ENCODE measurements around the gene WSB1.
A peak's percentile ranks its signal among the peaks of the same experiment; 100 is the strongest.

The WSB1 gene

DNA sequence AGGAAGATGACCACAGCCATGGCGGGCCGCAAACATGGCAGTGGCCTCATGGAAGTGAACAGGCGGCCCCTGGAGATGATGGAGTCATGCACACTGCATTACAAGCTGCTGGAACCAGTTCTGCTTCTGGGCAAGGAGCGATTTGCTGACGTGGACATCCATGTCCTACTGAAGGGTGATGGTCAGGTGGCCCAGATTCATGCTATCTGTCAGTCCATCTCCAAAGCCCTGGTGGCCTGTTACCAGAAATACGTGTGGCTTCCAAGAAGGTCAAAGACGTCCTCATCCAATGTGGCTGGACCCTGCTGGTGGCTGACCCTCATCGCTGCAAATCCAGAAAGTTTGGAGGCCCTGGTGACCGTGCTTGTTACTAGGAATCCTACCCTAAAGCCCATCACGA is 13.4 kb upstream of the WSB1 start:
- DNase-seq (ENCODE audit: low read depth) = no peak

DNA sequence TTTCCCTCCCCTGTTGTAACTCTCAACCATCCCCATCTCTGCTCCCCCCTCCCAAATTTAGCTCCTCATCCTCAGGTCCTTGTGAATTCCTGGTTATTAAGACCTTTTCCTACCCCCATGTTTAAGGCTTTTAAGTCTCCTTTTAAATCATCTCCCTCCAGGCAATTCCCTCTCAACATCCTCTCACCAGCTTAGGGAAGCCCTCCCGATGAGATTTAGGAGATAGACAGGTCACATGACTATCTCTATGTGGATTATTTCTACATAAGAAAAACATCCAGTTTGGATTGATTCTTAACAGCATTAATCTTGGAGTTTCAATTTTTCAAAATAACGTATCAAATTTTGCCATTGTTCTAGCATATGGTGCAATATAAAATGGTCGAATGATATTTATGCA is 12.5 kb upstream of the WSB1 start:
- DNase-seq (ENCODE audit: low read depth) = no peak

- DNase-seq (ENCODE audit: low read depth) = peak; percentile 6
Measured at GRCh38 chr17:27282054-27282551, 11.8 kb upstream of the WSB1 start.

DNA sequence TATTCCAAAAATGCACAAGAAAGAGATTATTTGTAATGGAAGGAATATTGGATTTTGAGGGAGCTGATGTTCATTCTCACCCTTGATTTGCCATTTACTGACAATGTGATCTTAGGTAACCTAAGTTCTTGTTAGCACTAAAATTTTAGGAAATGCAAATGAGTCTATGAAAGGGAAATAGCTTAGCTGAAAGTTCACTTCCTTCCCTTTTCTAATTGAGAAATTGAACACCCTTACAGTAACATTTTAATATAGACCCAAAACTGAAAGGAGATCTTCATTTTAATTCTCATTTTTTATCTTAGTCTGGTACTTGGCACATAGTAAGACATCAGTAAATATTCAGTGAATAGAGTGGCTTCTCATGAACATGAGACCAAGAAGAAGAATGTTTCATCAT is 10.9 kb upstream of the WSB1 start:
- DNase-seq (ENCODE audit: low read depth) = no peak

DNA sequence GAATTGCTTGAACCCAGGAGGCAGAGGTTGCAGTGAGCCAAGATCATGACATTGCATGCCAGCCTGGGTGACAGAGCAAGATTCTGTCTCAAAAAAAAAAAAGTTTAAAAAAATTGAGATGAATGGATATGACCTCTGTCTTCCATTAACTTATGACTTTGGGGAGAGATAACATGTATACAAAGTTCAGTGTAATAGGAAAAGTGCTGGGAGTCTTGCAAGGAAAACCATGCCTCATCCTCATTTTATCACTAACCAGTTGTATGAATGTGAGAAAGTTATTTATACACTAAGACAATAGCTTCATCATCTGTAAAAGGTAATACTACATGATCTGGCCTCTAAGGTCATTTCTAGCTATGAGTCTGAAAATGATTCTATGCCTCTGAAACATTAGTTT is 10.2 kb upstream of the WSB1 start:
- no peak for DNase-seq (ENCODE audit: low read depth)

DNA sequence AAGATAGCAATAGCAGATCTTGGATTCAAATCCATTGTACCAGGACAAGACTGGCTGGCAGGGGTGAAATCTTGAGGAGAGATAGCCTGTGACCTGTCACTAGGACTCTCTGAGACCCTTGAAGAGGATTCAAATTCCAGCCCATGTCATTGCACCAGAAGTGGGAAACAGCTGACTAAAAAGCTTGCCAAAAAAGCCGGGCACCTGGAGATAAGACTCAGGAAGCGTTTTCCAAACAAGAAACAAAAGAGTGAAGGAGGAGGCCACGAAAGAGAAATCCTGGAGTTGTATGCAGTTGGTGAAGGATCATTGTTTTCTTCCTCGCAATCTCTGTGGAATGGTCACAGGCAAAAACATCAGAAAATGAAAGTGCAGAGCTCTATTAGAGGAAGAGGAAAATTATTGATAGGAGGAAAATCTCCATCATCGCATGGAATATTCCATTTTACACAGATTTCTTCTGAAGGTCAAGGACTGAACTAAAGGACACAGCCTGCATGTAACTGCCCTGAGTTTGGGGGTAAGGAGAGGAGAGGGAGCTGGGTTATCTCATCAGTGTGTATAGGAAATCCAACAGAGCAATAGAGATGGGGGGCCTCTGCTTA is 9.0 kb upstream of the WSB1 start:
- no peak for DNase-seq (ENCODE audit: low read depth)

- DNase-seq (ENCODE audit: low read depth) = no peak
Measured at GRCh38 chr17:27285516-27285915, 8.4 kb upstream of the WSB1 start.

- DNase-seq (ENCODE audit: low read depth) = no peak
Measured at GRCh38 chr17:27288183-27288582, 5.7 kb upstream of the WSB1 start.

GRCh38 chr17:27289856-27290255 is 4.1 kb upstream of the WSB1 start:
- DNase-seq (ENCODE audit: low read depth) = no peak

DNA sequence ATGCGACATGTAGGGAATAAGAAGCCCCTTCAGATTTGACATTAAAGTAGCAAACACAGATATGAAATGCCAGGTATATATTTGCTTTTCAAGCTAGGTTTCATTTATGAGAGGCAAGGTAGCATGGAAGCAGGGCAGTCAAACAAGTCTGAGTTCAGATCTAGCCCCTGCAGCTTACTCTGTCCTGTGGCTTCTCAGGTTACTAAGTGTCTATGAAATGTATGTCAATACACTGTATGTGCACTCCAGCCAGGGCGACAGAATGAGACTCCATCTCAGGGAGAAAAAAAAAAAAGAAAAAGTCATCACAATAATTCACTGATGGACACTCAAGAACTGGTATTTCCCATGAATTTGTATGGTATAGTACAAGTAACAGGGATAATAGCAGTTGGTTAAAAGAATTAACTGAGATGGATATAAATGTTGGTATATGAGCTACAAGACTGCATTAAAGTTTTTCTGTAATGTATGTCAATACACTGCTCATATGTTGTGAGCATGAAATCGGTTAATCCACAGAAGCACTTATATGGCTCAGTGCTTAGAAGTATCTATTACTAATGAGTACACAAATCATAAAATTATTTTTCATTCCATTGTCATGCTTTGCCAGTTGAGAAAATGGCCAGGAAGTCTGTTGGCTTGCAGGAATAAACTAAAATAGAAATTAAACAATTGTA is 2.9 kb upstream of the WSB1 start:
- no peak for DNase-seq (ENCODE audit: low read depth)

GRCh38 chr17:27293359-27293897 is 486 bp upstream of the WSB1 start:
- DNase-seq (ENCODE audit: low read depth) = no peak

DNA sequence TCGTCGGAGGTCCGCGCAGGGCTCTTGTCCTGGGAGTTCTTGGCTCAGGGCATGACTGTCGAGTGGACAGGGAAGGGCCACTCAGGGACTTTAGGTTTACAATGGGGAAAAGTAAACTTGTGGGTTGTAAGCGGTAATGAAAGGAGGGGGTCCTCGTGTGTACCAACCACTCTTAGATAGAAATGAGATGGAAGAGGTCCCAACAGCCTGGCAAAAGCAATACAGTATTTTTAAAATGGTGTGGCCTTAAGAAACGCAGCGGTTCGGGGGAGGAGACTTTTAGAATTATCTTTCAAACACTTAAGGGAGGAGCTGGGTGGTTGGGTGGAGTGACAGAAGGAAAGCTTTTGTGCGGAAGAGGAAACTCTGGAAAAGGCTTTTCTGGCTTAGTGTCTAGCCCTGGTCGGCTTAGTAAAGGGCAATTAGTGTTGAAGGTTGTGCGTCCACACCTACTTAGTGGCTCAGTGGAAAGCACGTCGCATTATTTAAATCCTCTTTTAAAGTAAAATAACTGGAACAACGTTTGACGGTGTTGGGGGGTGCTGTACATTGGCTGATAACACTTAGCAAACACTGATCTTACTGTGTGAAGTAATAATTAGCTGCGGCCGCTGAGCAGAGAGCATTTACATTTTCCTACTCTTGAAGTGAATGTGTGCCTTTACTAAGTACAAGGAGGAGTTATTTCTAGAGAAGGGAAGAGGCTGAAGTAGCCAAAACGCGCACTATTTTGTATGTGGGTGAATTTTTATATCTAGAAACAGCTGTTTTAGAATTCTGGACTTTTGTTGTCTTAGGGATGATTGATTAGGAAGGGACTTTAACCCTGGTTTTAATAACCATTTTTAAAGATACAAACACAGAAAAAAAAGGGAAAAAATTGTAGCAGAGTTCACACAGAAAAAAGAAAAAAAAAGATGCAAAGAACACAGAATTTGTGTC is 1.0 kb downstream of the WSB1 start:
- DNase-seq (ENCODE audit: low read depth) = peak; percentile 38

GRCh38 chr17:27295945-27296344 is 2.0 kb downstream of the WSB1 start:
- DNase-seq (ENCODE audit: low read depth) = no peak

GRCh38 chr17:27296428-27296979 is 2.6 kb downstream of the WSB1 start:
- peak; percentile 40 for DNase-seq (ENCODE audit: low read depth)

- no peak for DNase-seq (ENCODE audit: low read depth)
Measured at GRCh38 chr17:27299384-27300049, 5.6 kb downstream of the WSB1 start.

- no peak for DNase-seq (ENCODE audit: low read depth)
Measured at GRCh38 chr17:27303734-27304133, 9.8 kb downstream of the WSB1 start.

- DNase-seq (ENCODE audit: low read depth) = no peak
Measured at GRCh38 chr17:27306276-27306835, 12.4 kb downstream of the WSB1 start.

DNA sequence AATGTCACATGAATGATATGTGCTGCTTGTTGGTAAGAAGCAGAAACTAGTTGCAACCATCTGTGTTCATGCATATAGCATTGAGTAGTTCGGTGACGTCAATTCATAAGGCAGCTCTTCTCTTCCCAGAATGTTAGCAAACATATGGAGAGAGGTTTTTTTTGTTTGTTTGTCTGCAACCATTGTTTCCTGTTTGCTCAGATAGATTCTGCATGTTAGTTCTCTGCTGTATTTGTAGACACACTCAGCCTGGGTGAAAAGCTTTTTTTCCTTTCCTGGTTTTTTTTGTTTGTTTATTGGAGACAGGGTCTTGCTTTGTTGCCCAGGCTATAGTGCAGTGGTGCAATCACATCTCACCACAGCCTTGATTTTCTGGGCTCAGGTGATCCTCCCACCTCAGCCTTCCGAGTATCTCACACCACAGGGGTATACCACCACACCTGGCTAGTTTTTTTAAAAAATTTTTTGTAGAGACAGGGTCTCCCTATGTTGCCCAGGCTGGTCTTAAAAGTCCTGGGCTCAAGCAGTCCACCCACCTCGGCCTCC is 16.7 kb downstream of the WSB1 start:
- no peak for DNase-seq (ENCODE audit: low read depth)

DNA sequence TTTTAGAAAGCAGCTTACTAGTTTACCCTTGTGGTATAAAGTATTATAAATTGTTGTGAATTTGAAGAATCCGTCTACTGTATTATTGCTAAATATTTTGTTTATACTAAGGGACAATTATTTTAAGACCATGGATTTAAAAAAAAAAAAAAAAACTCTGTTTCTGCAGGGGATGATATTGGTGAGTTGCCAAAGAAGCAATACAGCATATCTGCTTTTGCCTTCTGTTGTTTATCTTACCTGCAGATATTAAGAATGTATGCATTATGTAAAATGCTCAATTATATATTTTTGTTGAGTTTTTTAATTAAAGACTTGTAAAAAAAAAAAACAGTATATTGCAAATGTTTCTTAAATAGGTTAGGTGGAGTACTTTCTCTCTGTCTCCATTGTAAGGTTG is 19.4 kb downstream of the WSB1 start:
- DNase-seq (ENCODE audit: low read depth) = no peak

DNA sequence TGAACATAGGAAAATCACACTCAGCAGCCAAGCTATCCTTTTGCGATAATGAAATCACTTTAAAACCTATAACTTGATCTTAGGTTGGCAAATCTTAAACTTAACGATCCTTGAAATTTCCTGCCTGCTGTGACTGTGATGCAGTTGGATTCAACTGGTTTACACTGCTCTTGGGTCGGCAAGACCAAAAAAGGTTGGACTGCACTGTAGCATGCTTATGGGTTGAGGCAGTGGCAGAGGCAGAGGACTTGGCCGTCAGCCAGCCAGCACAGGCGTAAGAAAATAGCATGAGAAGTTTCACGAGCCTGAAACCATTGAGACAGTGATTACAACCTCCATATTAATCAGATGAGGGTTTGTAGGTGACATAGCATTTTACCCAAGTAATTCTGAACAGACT is 21.4 kb downstream of the WSB1 start:
- peak; percentile 85 for DNase-seq (ENCODE audit: low read depth)
